C1 segment of cervical spinal cord (tissue), 14 donors: Measurements from ENCODE around the gene LRRC4C.
"Not testable (repeated sequence)": the region's sequence is repeated elsewhere in the genome, so short reads cannot be mapped to it uniquely, and the experiment has no call there.

ENCODE experiments used
- DNase-seq, 14 donors: peaks; one replicate each; lab custom pipeline; 2025; lab: John Stamatoyannopoulos, UW

LRRC4C gene

GRCh38 chr11:40877981-40878380 lies 581.5 kb downstream of the LRRC4C start:
- no peak for DNase-seq

GRCh38 chr11:40877256-40877655 lies 582.2 kb downstream of the LRRC4C start:
- DNase-seq: no peak

- DNase-seq: no peak
These were observed 591.3 kb downstream of the LRRC4C start for GRCh38 chr11:40867991-40868632.

GRCh38 chr11:40857754-40858153 lies 601.7 kb downstream of the LRRC4C start:
- not testable (repeated sequence) for DNase-seq

GRCh38 chr11:40842750-40843339 lies 616.6 kb downstream of the LRRC4C start:
- no peak for DNase-seq

- no peak for DNase-seq
These were observed 618.2 kb downstream of the LRRC4C start for GRCh38 chr11:40841231-40841630.

- no peak for DNase-seq
These were observed 621.2 kb downstream of the LRRC4C start for GRCh38 chr11:40838181-40838683.

GRCh38 chr11:40827116-40827515 lies 632.3 kb downstream of the LRRC4C start:
- DNase-seq: no peak

- DNase-seq: no peak
These were observed 632.9 kb downstream of the LRRC4C start for GRCh38 chr11:40826601-40827000.

GRCh38 chr11:40825201-40825834 lies 634.1 kb downstream of the LRRC4C start:
- no peak for DNase-seq

- DNase-seq: no peak
These were observed 640.2 kb downstream of the LRRC4C start for GRCh38 chr11:40819230-40819629.

GRCh38 chr11:40816976-40817375 lies 642.5 kb downstream of the LRRC4C start:
- no peak for DNase-seq

GRCh38 chr11:40797981-40798380 lies 661.5 kb downstream of the LRRC4C start:
- DNase-seq: no peak

- DNase-seq: no peak
These were observed 672.2 kb downstream of the LRRC4C start for GRCh38 chr11:40787224-40787623.

GRCh38 chr11:40763046-40763445 lies 696.4 kb downstream of the LRRC4C start:
- no peak for DNase-seq

- no peak for DNase-seq
These were observed 700.1 kb downstream of the LRRC4C start for GRCh38 chr11:40759341-40759740.

GRCh38 chr11:40754297-40754696 lies 705.2 kb downstream of the LRRC4C start:
- no peak for DNase-seq

GRCh38 chr11:40746282-40746681 lies 713.2 kb downstream of the LRRC4C start:
- no peak for DNase-seq

- no peak for DNase-seq
These were observed 727.3 kb downstream of the LRRC4C start for GRCh38 chr11:40732132-40732531.

GRCh38 chr11:40722179-40722795 lies 737.2 kb downstream of the LRRC4C start:
- DNase-seq: peak in 2 of 14 donors; percentile 5 to 6

GRCh38 chr11:40716344-40717130 lies 742.9 kb downstream of the LRRC4C start:
- DNase-seq: no peak

- no peak for DNase-seq
These were observed 746.4 kb downstream of the LRRC4C start for GRCh38 chr11:40713083-40713482.
